ENCODE measurements around the gene ATP5IF1.

DNA sequence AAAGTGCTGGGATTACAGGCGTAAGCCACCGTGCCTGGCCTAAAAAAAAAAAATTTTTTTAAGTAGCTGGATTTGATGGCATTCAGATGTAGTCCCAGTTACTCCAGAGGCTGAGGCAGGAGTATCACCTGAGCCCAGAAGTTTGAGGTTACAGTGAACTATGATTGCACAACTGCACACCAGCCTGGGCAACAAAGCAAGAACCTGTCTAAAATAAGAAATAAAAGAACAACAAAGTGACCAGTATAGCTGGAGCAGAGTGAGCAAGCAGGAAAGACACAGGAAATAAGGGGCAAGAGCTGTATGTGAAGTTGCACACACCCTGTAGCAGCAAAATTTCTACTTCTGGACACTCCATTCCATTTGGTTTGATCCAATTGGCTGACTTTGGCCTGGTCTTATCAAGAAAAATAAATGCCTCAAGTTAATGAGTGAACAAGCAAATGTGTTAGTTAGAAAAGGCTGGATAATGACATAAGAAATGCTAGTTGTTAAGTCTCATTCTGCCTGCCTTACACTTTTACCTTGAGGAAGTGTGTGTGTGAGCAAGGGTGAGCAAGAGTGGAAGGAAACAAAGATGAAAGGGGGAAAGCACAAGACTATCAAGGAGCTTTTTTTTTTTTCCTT is 7.9 kb downstream of the ATP5IF1 start:
- TF ChIP-seq CTCF (conservative IDR thresholded peaks at IDR 0.05; ENCODE audit: low read depth, low read length) = no peak
- TF ChIP-seq SMC3 (IDR thresholded peaks at IDR 0.05; ENCODE audit: low read depth, low read length) = no peak
- TF ChIP-seq BHLHE40 (IDR thresholded peaks at IDR 0.05; ENCODE audit: low read depth, low read length) = no peak

All from IMR-90 (cell line).